NCI-H748 (cell line): ENCODE data around the gene RSBN1.
"Not testable (repeated sequence)": the region's sequence is repeated elsewhere in the genome, so short reads cannot be mapped to it uniquely, and the experiment has no call there.

Experiments used
- DNase-seq: peaks from one replicate; lab custom pipeline; 2025; ENCODE audit not compliant: unreplicated experiment; lab: John Stamatoyannopoulos, UW

RSBN1 gene

DNA sequence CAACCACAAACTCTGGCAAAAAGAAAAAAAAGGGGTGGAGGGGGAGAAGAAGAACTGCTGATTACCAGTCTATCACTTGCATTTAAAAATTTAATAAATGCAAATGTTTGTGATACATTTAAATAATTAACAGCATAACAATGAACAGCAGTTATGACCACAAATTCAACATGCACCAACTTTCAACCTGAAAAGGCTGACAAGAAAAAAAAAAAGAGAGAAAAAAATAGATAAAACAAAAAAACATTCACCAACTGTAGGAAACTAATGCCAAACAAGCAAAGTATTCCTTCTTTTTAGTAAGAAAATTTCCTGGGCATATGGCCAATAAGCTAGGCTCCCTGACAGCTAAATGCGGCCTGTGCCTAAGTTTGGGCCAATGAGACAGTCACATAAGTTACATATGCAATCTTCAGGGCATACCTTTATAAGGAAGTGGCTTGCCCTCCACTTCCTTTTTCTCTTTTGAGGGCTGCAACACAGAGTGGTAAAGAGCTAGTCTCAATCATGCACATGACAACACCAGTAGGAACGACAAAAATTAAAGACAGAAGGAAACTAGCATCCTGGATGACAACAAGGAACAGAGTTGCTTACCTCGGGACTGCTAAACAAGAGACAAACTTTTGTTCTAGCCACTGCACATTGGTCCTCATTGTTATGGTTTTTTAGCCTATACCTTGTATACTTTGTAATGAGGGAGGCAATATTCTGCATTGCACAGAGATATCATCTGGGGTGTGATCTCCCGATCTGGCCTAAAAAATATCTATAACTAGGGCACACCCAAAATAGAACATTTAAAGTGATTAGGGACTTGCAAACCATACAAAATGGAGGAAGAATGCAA lies 28.8 kb downstream of the RSBN1 start:
- no peak for DNase-seq

DNA sequence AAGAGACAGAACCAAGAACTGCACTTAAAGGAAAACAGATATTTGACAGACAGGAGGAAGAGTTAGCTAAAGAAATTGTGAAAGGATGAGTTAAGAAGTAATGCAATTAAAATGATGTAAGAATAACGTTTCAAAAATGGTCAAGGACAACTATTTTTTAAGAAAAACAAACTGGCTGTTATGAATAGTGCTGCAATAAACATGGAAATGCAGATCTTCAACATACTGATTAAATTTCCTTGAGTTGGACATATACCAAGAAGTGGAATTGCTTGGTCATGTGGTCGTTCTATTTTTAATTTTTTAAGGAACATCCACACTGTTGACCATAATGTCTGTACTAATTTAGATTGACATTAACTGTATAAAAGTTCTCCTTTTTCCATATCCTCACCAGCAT lies 29.9 kb downstream of the RSBN1 start:
- DNase-seq: no peak

GRCh38 chr1:113780374-113781146 lies 31.7 kb downstream of the RSBN1 start:
- no peak for DNase-seq

- DNase-seq: no peak
Observed at GRCh38 chr1:113779542-113779941, 32.7 kb downstream of the RSBN1 start.

DNA sequence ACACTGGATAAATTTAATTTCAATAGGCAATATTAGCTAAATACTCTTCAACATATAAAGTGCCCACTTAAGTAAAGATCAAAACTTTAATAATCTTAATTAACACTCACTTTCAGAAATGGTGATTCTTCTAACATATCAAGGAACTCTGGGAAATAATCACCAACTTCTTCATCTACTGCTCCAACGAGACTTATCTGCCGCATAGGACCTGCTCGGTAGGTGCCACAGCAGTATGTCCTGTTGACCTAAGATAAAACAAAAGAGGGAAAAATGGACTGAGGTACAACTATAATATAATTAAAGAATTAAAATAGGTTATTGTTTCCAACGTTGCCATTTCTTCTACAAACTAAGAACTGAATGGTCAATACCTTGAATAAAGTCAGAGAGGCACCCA lies 34.7 kb downstream of the RSBN1 start:
- DNase-seq: no peak

GRCh38 chr1:113770031-113770430 lies 42.2 kb downstream of the RSBN1 start:
- no peak for DNase-seq

DNA sequence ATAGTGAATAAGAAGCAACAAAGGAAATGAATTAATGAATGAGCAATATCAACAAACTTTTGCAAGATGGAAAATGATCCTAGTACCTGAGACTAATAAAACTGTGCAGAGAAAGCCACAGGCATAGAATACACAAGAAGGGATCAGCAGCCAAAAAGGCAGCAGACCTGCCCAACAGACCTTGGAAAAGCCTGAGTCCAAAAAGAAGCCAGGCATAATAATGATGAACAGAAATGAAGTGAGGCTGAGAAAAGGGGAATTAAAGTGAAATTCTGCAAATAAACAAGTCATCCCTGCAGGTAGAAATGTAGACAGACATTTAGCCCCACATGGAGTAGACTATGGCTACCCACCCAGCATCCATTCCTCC lies 42.7 kb downstream of the RSBN1 start:
- no peak for DNase-seq

DNA sequence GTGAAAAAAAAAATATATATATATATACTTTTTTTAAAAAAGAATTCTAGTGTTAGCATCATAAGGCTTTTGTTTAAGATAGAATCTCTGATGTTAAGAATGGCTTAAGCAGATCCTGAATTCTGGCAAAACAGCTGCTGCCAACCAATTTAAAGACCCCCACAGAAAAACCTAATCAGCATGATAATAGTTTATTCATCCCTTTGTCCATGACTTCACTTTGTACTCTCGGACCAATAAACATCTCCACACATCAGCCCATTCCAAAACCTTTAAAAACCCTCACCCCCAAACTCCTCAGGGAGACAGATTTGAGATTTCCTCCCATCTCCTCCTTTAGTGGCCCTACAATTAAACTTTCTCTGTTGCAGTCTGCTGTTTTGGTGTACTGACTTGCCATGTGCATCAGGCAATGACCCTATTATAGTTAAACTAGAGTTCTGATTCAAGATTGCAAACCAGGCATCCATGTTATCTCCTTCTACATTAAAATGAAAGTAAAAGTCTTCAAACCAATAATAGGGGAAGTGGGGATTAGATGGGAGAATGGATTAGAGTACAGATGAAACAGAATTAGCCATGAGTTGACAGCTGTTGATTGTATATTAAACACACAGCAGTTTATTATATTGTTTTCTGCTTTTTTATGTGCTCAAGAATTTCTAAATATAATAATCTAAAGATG lies 43.2 kb downstream of the RSBN1 start:
- no peak for DNase-seq

- DNase-seq: no peak
Observed at GRCh38 chr1:113765306-113766230, 46.7 kb downstream of the RSBN1 start.

- no peak for DNase-seq
Observed at GRCh38 chr1:113763661-113764060, 48.6 kb downstream of the RSBN1 start.

GRCh38 chr1:113761937-113762336 lies 50.3 kb downstream of the RSBN1 start:
- no peak for DNase-seq

GRCh38 chr1:113760102-113761080 lies 51.9 kb downstream of the RSBN1 start:
- peak; percentile 19 for DNase-seq

GRCh38 chr1:113759333-113760101 lies 52.8 kb downstream of the RSBN1 start, which contains the start of gene PHTF1:
Gene PHTF1 (minus strand): TSS chr1:113759486. CDS start chr1:113758703, 783 bp downstream.
- peak; percentile 84 for DNase-seq

GRCh38 chr1:113758631-113759332 lies 53.5 kb downstream of the RSBN1 start:
- DNase-seq: peak; percentile 86

DNA sequence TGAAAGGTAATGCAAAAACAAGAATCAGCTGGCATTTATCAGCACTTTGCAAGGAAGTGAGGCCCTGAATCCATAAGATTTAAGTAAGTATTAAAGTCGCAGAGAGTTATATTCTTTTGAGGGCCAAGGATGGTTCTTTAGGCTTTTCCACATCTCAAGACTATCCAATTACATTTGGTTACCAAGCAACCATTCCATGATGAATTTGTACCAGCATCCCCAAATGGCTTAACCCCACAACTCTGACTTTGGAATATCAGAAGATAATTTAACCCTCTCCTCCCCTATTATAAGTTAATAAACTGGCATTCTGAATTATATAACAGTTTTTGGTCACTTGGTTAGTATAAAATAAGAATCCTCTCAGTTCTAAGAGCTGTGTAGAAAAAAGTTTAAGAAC lies 55.8 kb downstream of the RSBN1 start:
- no peak for DNase-seq

- DNase-seq: not testable (repeated sequence)
Observed at GRCh38 chr1:113753333-113753732, 58.9 kb downstream of the RSBN1 start.

DNA sequence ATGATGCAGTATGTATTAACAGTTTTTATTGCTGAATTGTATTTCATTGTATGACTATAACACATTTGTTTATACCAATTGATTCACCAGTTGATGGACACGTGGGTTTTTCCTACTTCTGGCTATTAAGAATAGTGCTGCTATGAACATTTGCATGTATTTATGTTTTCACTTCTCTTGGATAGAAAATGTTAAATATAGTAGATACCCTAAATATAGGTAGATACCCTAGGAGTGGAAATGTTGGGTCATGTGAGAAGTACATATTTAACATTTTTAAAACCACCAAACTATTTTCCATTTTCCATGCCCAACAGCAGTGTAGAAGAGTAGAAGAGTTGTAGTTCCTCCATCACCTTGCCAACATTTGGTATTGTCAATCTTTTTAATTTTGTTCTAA lies 60.8 kb downstream of the RSBN1 start:
- DNase-seq: no peak

DNA sequence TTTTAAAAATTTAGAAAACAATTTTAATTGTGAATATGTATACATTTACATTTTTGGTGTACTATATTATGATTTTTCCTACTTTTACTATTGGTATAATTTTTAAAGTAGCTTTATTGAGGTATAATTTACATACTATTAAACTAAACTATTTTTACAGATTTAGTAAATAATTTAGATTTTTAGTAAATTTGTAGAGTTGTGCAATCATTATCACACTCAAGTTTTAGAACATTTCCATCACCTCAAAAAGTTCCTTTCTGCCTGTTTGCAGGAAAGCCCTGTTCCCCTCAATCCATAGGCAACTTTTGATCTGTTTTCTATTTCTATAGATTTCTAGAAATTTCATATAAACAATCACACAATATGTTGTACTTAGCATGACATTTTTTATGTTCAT lies 61.2 kb downstream of the RSBN1 start:
- DNase-seq: no peak
